K562 (cell line): ENCODE data around the gene MX1. TPM values are rescaled to one million over a fixed set of nuclear protein-coding genes. Genes with fewer than 3 reads are reported as not detected.

Experiments
- ATAC-seq: fragments of 200-7000 bp; cut with Tn5 transposase; 3 replicates; pipeline ENCODE4 v1.9.1; 2020; ENCODE audit warnings: moderate library complexity
- BruUV-seq: library from RNA; stranded (reverse); fragments of 400-500 nt; replicated peaks from 2 replicates; lab custom pipeline; 2021; lab: Mats Ljungman, UMichigan
- CTCF ChIA-PET: fragments of 300-600 bp; formaldehyde crosslinking; extraction: SDS; loops from one replicate; lab custom pipeline; 2021; ENCODE audit warnings: low intra/inter-chr PET ratio; lab: Yijun Ruan, JAX
- POLR2A ChIA-PET: fragments of 300-600, 350-650 bp; sonication (Branson Sonifier 250); formaldehyde crosslinking; extraction: SDS; loops from one replicate; lab custom pipeline; 2021; ENCODE audit warnings: antibody characterized with exemption, inconsistent platforms; lab: Yijun Ruan, JAX
- DNase-seq, 4 experiments: peaks; one replicate each; pipeline versions ENCODE4 v3.0.0 to v3.0.0-alpha.2; 2011 to 2018; ENCODE audit warnings: low spot score in 3 of 4, mixed read lengths in 3 of 4; ENCODE audit errors: extremely low read depth in 1 of 4
- FAIRE-seq: peaks from 2 replicates; lab custom pipeline; 2011; peaks lifted over from hg19 to GRCh38; lab: Jason Lieb, UNC
- H2AFZ ChIP-seq: 2 replicates; pipeline ENCODE4 v1.6.0; 2011; ENCODE audit warnings: low read depth, low read length, control low read depth, inconsistent platforms
- H3K27ac ChIP-seq: fragments of 200-600 bp; 3 replicates; pipeline ENCODE4 v1.8.0; 2011; ENCODE audit warnings: low read depth, mild to moderate bottlenecking, control low read depth, inconsistent platforms, low read length, moderate library complexity, mixed read lengths; ENCODE audit errors: extremely low read depth
- H3K27me3 ChIP-seq, 2 experiments: fragments of 300-600 bp in 1 of 2; 2 replicates in 1 of 2; 3 replicates in 1 of 2; pipeline versions ENCODE4 v1.6.0 to v1.8.0; 2011; ENCODE audit warnings: inconsistent platforms in 2 of 2, low read length in 2 of 2, mild to moderate bottlenecking in 1 of 2, mixed read lengths in 1 of 2, moderate library complexity in 1 of 2; ENCODE audit not compliant: control insufficient read depth in 2 of 2, insufficient read depth in 2 of 2
- H3K36me3 ChIP-seq: fragments of 300-600 bp; 3 replicates; pipeline ENCODE4 v1.8.0; 2011; ENCODE audit warnings: mild to moderate bottlenecking, low read length, inconsistent platforms; ENCODE audit not compliant: control insufficient read depth, insufficient read depth
- H3K4me1 ChIP-seq, 2 experiments: fragments of 200-600 bp in 1 of 2; replicated peaks in 1 of 2; 2 replicates in 1 of 2; 3 replicates in 1 of 2; pipeline versions ENCODE4 v1.5.1 to v1.8.0; 2011; ENCODE audit warnings: inconsistent platforms in 2 of 2, low read length in 2 of 2, mild to moderate bottlenecking in 1 of 2, mixed read lengths in 1 of 2, moderate library complexity in 1 of 2; ENCODE audit not compliant: control insufficient read depth in 2 of 2, insufficient read depth in 2 of 2
- H3K4me2 ChIP-seq: 2 replicates; pipeline ENCODE4 v1.6.1; 2011; ENCODE audit warnings: low read length, control low read depth, inconsistent platforms, mixed read lengths; ENCODE audit not compliant: insufficient read depth
- H3K4me3 ChIP-seq: fragments of 200-600 bp; sonication (generic), shearing (Covaris generic); 2 replicates; pipeline ENCODE4 v1.5.1; 2016; ENCODE audit warnings: control low read depth, inconsistent platforms
- H3K79me2 ChIP-seq: fragments of 200-600 bp; 3 replicates; pipeline ENCODE4 v1.8.0; 2011; ENCODE audit warnings: low read length, inconsistent platforms; ENCODE audit not compliant: control insufficient read depth, insufficient read depth
- H3K9ac ChIP-seq, 2 experiments: 2 replicates each; pipeline versions ENCODE4 v1.6.0 to v1.6.1; 2011; ENCODE audit warnings: low read depth in 2 of 2, low read length in 2 of 2, control low read depth in 1 of 2, inconsistent platforms in 1 of 2, mild to moderate bottlenecking in 1 of 2, mixed read lengths in 1 of 2; ENCODE audit not compliant: insufficient read depth in 1 of 2
- H3K9me1 ChIP-seq: one replicate; pipeline ENCODE4 v1.6.0; 2011; ENCODE audit warnings: inconsistent platforms, mild to moderate bottlenecking, low read length, moderate library complexity; ENCODE audit not compliant: control insufficient read depth, insufficient read depth
- H3K9me3 ChIP-seq: replicated peaks from 2 replicates; pipeline ENCODE4 v1.5.1; 2011; ENCODE audit warnings: low read depth, low read length, inconsistent platforms; ENCODE audit not compliant: control insufficient read depth, insufficient read depth
- H4K20me1 ChIP-seq: replicated peaks from 2 replicates; pipeline ENCODE4 v1.6.1; 2011; ENCODE audit warnings: low read length, inconsistent platforms, mixed read lengths; ENCODE audit not compliant: control insufficient read depth, insufficient read depth
- CXXC5 ChIP-seq: fragments of 250-450 bp; sonication (Bioruptor Pico); IDR thresholded peaks from 2 replicates; pipeline ENCODE4 v1.8.0; 2022; ENCODE audit warnings: inconsistent platforms, mild to moderate bottlenecking, moderate library complexity
- FOXA3 ChIP-seq, 2 experiments: fragments of 450-650 bp in 1 of 2; sonication (generic) in 1 of 2; formaldehyde crosslinking; IDR thresholded peaks in 1 of 2; conservative IDR thresholded peaks in 1 of 2; 2 replicates each; pipeline versions ENCODE4 v1.4.0 to v1.8.0; 2020 to 2022; ENCODE audit warnings: mild to moderate bottlenecking in 2 of 2, missing genetic modification reagents in 1 of 2
- HMBOX1 ChIP-seq: sonication (generic); IDR thresholded peaks from 2 replicates; pipeline ENCODE4 v1.6.1; 2016
- HNRNPK ChIP-seq: fragments of 200-400 bp; formaldehyde crosslinking; IDR thresholded peaks from one replicate; pipeline ENCODE4 v1.6.1; 2018; ENCODE audit warnings: mild to moderate bottlenecking, low read depth, low read length; ENCODE audit not compliant: poor library complexity, severe bottlenecking
- IRF2 ChIP-seq: sonication (generic); formaldehyde crosslinking; IDR thresholded peaks from 2 replicates; pipeline ENCODE4 v1.8.1; 2022; ENCODE audit warnings: mild to moderate bottlenecking, missing genetic modification reagents
- MCM7 ChIP-seq, 2 experiments: fragments of 450-650 bp; IDR thresholded peaks; 2 replicates each; pipeline ENCODE4 v1.6.1; 2016 to 2018
- MIER1 ChIP-seq: fragments of 450-650 bp; IDR thresholded peaks from 2 replicates; pipeline ENCODE4 v1.6.1; 2016; ENCODE audit warnings: antibody characterized with exemption, mild to moderate bottlenecking, low read depth
- SNRNP70 ChIP-seq: fragments of 200-400 bp; formaldehyde crosslinking; optimal IDR thresholded peaks from 2 replicates; pipeline ENCODE3; 2017; ENCODE audit warnings: low read depth, low read length
- ZBTB8A ChIP-seq: fragments of 450-650 bp; IDR thresholded peaks from 2 replicates; pipeline ENCODE4 v1.6.1; 2018; ENCODE audit warnings: mild to moderate bottlenecking, moderate library complexity; ENCODE audit not compliant: partially characterized antibody
- ZNF551 ChIP-seq: fragments of 250-450 bp; sonication (Bioruptor Pico); IDR thresholded peaks from 2 replicates; pipeline ENCODE4 v1.5.0; 2021; ENCODE audit warnings: mild to moderate bottlenecking, moderate library complexity
- ZNF76 ChIP-seq: fragments of 250-450 bp; sonication (Bioruptor Pico); IDR thresholded peaks from 2 replicates; pipeline ENCODE4 v1.4.0; 2020; ENCODE audit warnings: mild to moderate bottlenecking, moderate library complexity, borderline replicate concordance
- ZNF77 ChIP-seq: fragments of 250-450 bp; sonication (Bioruptor Pico); IDR thresholded peaks from 2 replicates; pipeline ENCODE4 v1.5.0; 2020
- WGBS: fragments of 100-300 bp; shearing (Covaris generic); methylation state at CpG from one replicate; pipeline ENCODE4 v1.1.6; 2016; ENCODE audit warnings: low coverage, mixed read lengths; ENCODE audit not compliant: insufficient coverage; ENCODE audit errors: missing lambda C conversion rate; 5-methylcytosine and 5-hydroxymethylcytosine counted together
- in situ Hi-C: fragments of 300-500 bp; cut with MboI; formaldehyde crosslinking; loops from 4 replicates; pipeline ENCODE4 v1.15.0; 2018; ENCODE audit warnings: inconsistent platforms, mixed read lengths
- intact Hi-C: fragments of 100-400 bp; cut with micrococcal nuclease; formaldehyde crosslinking; loops from 2 replicates; pipeline ENCODE4 v1.14.2; 2022
- polyA plus RNA-seq, 8 experiments: library from polyadenylated mRNA; depleted of rRNA in 4 of 8; stranded (reverse) in 5 of 8; unstranded in 3 of 8; fragments of >200 nt; fragmentation: Nextera tagmentation in 2 of 8; fragmentation: Illumina TruSeq in 1 of 8; extraction: Ambion mirVana in 2 of 8; extraction: Trizol in 1 of 8; gene quantifications; 2 replicates each; pipeline versions ENCODE4 v1.2.1 to v1.2.3, GENCODE V29; 2011 to 2014; ENCODE audit warnings: inconsistent platforms in 1 of 8, missing spikeins in 1 of 8
- total RNA-seq, 7 experiments: library from RNA; depleted of rRNA in 6 of 7; stranded (reverse); fragments of >200 nt in 6 of 7; fragmentation: Illumina TruSeq in 2 of 7; extraction: Trizol in 2 of 7; gene quantifications; 2 replicates each; pipeline versions ENCODE4 v1.2.1 to v1.2.3, GENCODE V29; 2011 to 2021; ENCODE audit warnings: low replicate concordance in 1 of 7

MX1 gene
- total and polyA plus RNA-seq, 9 of the 15 experiments (the other 6 are each of a cell fraction or from before 2014, with no cell fraction given), result 0.07 to 0.51 (median 0.21) TPM; not detected in 5

- no peak overlapping the region for H3K4me3 ChIP-seq
- H3K9me1 ChIP-seq, result no peaks in the 10 kb centered on the region
- no peak overlapping the region for H3K9ac ChIP-seq
- no peaks in the 10 kb centered on the region for H3K36me3 ChIP-seq
- no peak for TF ChIP-seq ZBTB8A
- no peak for TF ChIP-seq ZNF551 (CRISPR knock-in tag)
- TF ChIP-seq HMBOX1, result no peak
- TF ChIP-seq IRF2, result no peak
- no peak for TF ChIP-seq CXXC5 (CRISPR knock-in tag)
- no peak for TF ChIP-seq MIER1
- no peak for TF ChIP-seq ZNF76
- TF ChIP-seq SNRNP70, result no peak
- TF ChIP-seq MCM7 (IDR thresholded peaks at IDR 0.05), result no peak
- TF ChIP-seq ZNF77 (CRISPR knock-in tag), result no peak
- TF ChIP-seq HNRNPK, result no peak
- TF ChIP-seq FOXA3 (CRISPR knock-in tag; conservative IDR thresholded peaks at IDR 0.05 in 1 of 2, IDR thresholded peaks at IDR 0.05 in 1 of 2), result no peak
- ATAC-seq, result no peak
- intact Hi-C loops, result no loop called here
- no peaks in the 10 kb centered on the region for H3K4me1 ChIP-seq
- WGBS, result under 1% methylated on average over 17 of the region's 17 CpGs
- in situ Hi-C loops, result no loop called here
- CTCF ChIA-PET, result no interaction called here
- peaks cover 21 to 34% of the 10 kb centered on the region in 2 experiments; a peak in 4 of 5 replicates for H3K27me3 ChIP-seq
- H3K27ac ChIP-seq, result no peak overlapping the region
- no peak overlapping the region for H3K4me2 ChIP-seq
- FAIRE-seq, result no peak
- DNase-seq, result no peak
- no peak overlapping the region for H2AFZ ChIP-seq
- H4K20me1 ChIP-seq, result no peaks in the 10 kb centered on the region
- BruUV-seq, result no TSS peak
- H3K79me2 ChIP-seq, result no peaks in the 10 kb centered on the region
- no peaks in the 10 kb centered on the region for H3K9me3 ChIP-seq
- POLR2A ChIA-PET, result interaction anchor here (0.5 to 1.1 kb wide), 2 partner anchors 11 to 84 kb away, joined by 3 read pairs; no protein-coding TSS in a partner anchor
Observed at GRCh38 chr21:41480086-41480690, 54.1 kb downstream of the MX1 start.
